ENCODE data around the gene CCNE1.
"Not testable (repeated sequence)": the region's sequence is repeated elsewhere in the genome, so short reads cannot be mapped to it uniquely, and the experiment has no call there.

The CCNE1 gene

DNA sequence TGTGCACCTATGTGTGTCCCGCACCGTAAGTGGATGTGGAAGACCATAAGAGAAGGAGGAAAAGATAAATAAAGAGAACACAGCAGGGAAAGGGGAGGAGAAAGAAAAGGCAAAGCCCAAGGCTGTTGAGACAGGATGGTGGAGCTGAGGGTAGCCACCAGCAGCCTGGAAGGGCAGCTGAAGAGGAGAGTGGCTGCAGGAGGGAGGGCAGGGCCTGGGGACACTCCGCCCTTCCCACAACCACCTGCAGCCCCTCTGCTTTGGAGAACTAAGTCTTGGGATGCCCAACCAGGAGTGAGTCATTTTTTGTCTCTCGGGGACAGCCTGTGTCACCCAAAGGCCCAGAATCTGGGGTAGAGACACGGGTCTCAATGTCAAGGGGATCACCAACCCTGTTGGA is 26.4 kb upstream of the CCNE1 start:
- TF ChIP-seq CTCF (conservative IDR thresholded peaks at IDR 0.05; ENCODE audit: control insufficient read depth, insufficient read depth, low read depth, low read length), result no peak
- H3K4me3 ChIP-seq (ENCODE audit: control insufficient read depth, low read depth, low read length), result no peak overlapping the region
- DNase-seq (ENCODE audit: low read depth), result no peak

DNA sequence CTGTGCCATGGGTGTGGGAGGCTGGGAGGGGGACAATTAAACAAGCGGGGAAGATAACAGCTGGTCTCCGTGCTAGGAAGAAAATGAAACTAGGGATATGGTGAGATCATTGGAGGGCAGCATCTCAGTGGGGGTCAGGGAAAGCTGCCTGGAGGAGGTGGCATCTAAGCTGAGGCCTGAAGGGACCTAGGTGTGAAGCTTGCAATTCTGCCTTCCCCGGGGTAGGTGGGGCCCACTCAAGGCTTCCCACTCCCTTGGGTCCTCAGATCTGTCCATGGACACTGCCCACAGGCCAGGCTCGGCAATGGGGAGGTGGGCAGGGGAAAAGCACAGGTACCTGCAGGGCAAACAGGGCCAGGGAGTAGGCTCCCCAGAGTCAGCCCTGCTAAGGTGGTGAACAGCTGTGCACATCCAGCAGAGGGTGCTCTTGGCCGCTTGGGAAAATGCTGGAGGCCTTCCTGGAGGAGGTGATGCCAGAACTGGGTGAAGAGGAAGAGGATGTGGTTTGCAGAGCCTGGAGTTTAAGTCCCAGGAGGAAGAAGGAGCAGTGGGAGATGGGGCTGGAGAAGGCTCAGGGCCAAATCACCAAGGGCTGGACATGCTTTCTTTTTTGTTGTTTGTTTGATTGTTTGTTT is 25.7 kb upstream of the CCNE1 start:
- TF ChIP-seq CTCF (conservative IDR thresholded peaks at IDR 0.05; ENCODE audit: control insufficient read depth, insufficient read depth, low read depth, low read length), result peak; percentile 21
- no peak for DNase-seq (ENCODE audit: low read depth)
- no peak overlapping the region for H3K4me3 ChIP-seq (ENCODE audit: control insufficient read depth, low read depth, low read length)

DNA sequence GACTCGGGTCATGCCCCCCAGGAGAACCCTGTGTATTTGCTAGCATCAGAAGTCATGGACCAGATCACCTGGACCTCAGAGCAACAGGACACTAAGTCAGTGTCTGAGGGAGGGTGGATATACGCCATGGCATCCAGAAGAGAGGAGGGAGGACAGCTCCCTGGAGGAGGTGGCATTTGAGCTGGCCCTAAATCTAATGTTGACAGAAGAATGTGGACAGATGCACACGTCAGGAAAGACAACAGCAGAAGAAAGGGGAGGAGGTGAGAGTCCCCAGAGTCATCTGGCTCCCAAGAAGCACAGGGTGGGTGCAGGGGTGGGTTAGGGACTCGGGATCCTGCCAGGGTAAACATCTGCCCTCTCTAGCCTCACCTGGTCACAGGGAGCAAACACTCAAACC is 24.5 kb upstream of the CCNE1 start:
- no peak for TF ChIP-seq CTCF (conservative IDR thresholded peaks at IDR 0.05; ENCODE audit: control insufficient read depth, insufficient read depth, low read depth, low read length)
- no peak for DNase-seq (ENCODE audit: low read depth)
- no peak overlapping the region for H3K4me3 ChIP-seq (ENCODE audit: control insufficient read depth, low read depth, low read length)

- no peak overlapping the region for H3K4me3 ChIP-seq (ENCODE audit: control insufficient read depth, low read depth, low read length)
- TF ChIP-seq CTCF (conservative IDR thresholded peaks at IDR 0.05; ENCODE audit: control insufficient read depth, insufficient read depth, low read depth, low read length), result no peak
- no peak for DNase-seq (ENCODE audit: low read depth)
These were observed 22.8 kb upstream of the CCNE1 start for GRCh38 chr19:29789007-29789406.

DNA sequence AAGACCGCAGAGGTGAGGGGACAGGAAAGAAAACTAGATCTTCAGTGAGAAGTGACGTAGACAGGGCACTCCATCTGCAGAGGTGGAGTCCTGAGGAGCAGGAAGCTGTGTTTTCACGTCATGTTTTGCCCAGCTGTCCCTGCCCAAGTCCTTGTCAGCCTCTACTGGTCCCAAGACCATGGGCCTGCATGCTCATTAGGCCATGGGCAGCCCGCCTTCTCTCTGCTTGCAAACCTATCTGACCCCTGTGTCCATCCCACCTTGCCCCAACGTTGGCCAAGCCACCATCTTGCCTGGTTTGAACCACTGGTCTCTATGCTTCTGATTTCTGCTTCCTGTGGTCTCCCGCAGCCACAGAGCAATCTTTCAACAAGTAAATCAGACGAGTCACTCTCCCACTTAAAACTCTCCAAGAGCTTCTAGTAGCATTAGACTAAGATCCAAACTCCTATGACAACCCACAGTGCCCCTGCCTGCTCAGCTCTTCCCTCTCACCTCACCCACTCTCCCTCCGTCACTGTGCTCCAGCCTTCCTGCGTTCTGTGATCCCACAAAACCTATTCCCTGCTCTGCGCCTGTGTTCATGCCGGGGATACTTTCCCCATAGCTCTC is 18.6 kb upstream of the CCNE1 start:
- no peak overlapping the region for H3K4me3 ChIP-seq (ENCODE audit: control insufficient read depth, low read depth, low read length)
- DNase-seq (ENCODE audit: low read depth), result no peak
- TF ChIP-seq CTCF (conservative IDR thresholded peaks at IDR 0.05; ENCODE audit: control insufficient read depth, insufficient read depth, low read depth, low read length), result no peak

GRCh38 chr19:29794490-29794889 is 17.3 kb upstream of the CCNE1 start:
- DNase-seq (ENCODE audit: low read depth); H3K4me3 ChIP-seq (ENCODE audit: control insufficient read depth, low read depth, low read length): not testable (repeated sequence)

- no peak for TF ChIP-seq CTCF (conservative IDR thresholded peaks at IDR 0.05; ENCODE audit: control insufficient read depth, insufficient read depth, low read depth, low read length)
- no peak for DNase-seq (ENCODE audit: low read depth)
- H3K4me3 ChIP-seq (ENCODE audit: control insufficient read depth, low read depth, low read length), result no peak overlapping the region
These were observed 16.2 kb upstream of the CCNE1 start for GRCh38 chr19:29795461-29796172.
